Measurements from ENCODE around the gene ATXN1.
A peak's percentile ranks its signal among the peaks of the same experiment; 100 is the strongest.

Gene ATXN1

DNA sequence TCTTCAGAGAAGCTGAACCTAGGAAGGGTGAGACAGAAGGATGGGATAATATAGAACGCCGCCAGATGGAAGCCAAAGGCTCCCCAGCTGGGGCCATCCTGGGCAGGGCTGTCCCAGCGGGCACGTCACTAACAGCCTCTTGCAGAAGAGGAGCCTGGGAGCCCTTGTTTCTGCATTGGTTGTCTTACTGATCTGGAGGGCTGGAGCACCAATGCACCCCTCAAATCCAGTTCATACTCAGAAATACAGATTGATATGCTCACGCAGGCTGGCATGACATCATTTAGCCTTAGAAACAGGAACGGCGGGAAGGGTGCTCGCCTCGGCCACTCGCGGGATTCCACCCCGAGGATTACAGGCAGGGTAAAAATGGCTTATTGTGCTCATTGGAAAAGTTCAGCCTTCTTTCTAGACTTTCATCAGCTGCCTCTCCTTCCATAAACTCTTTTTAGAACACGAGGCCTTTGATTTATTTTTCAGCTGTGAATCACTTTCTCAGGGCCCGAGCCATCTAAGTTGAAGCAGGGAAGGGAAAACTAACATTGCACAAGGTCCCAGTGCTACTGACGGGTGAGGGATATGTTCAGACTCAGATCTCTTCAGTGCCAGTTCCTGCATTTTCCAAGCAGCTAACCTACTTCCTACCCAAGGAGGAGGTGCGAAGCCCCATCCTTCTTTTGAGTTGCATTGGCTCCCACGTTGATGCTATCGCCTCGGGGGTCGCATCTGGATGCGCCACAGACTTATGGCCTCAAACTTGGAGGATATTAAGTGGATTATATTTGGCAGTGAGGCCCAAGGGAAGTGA is 440.5 kb downstream of the ATXN1 start:
- DNase-seq = peak; percentile 56

GRCh38 chr6:16319813-16320532 is 441.3 kb downstream of the ATXN1 start:
- peak; percentile 64 for DNase-seq

GRCh38 chr6:16318953-16319720 is 442.1 kb downstream of the ATXN1 start:
- DNase-seq = no peak

DNA sequence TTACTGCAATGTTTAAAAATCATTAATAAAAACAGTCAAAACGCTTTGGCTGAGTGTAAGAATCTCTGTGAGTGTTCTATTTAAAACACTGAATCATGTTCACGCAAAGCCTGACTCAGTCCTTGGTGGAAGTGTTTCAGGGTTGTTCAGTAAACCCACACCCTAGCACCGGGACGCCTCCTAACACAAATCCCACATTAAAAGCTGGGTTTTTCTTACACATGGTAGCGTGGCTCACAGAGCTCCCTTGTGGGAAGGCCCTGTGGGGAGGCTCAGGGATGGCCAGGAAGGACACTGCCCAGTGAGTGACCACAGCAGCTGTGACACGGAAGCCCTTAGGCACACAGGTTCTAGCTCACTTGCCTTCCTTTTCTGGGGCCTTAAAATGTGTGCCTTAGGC is 442.7 kb downstream of the ATXN1 start:
- no peak for DNase-seq

- DNase-seq = no peak
Observed at GRCh38 chr6:16316741-16317251, 444.5 kb downstream of the ATXN1 start.

DNA sequence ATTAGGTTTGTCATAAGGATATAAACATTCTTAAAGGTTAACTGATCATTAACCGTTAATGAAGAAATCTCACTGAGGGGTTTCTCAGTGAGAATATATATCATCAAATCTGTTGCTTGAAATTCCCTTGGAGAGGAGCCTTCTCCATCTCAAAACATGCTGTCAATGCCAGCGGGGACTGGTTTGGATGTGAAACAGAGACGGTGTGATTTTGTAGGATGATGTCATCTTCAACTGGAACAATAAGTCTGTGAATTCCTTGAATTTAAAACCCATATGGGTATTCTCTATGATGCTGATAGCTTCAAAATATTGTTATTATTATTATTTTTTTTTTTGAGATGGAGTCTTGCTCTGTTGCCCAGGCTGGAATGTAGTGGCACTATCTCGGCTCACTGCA is 447.0 kb downstream of the ATXN1 start:
- no peak for DNase-seq

DNA sequence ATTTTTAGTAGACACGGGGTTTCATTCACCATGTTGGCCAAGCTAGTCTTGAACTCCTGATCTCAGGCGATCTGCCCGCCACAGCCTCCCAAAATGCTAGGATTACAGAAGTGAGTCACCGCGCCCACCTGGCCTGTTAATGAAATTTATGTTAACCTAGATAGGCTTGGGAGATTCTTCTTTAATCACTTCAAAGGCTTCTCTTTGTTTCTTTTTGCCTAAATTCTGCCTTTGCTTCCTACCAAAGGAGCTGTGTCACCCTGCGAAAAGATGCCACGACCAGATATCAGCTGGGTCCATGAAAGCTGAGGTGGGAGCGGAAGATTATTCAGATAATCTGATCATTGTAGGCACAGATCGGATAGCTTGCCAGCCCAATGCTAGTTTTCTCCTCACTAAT is 447.5 kb downstream of the ATXN1 start:
- no peak for DNase-seq

- DNase-seq = no peak
Observed at GRCh38 chr6:16311763-16312162, 449.5 kb downstream of the ATXN1 start.

- no peak for DNase-seq
Observed at GRCh38 chr6:16306334-16306733, 454.9 kb downstream of the ATXN1 start.

DNA sequence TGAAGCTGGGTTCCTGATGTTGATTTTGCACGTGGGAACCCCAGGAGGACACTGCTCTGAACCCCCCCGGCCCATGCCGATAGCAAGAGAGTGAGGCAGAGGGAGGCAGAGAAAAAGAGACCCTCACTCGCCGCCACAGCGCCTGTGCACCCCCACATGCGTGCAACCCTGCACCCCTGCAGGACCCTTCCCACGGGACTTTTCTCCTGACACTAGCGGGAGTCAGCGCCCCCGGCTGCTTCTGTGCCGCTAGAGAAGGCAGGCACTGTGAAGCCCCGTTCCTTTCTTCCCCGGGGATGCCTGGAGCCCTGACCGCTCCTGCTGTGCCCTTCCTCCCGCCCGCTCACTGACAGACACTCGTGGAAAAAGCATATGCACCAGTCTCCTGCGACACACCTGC is 455.5 kb downstream of the ATXN1 start:
- DNase-seq = no peak

GRCh38 chr6:16305246-16305725 is 456.0 kb downstream of the ATXN1 start:
- no peak for DNase-seq

DNA sequence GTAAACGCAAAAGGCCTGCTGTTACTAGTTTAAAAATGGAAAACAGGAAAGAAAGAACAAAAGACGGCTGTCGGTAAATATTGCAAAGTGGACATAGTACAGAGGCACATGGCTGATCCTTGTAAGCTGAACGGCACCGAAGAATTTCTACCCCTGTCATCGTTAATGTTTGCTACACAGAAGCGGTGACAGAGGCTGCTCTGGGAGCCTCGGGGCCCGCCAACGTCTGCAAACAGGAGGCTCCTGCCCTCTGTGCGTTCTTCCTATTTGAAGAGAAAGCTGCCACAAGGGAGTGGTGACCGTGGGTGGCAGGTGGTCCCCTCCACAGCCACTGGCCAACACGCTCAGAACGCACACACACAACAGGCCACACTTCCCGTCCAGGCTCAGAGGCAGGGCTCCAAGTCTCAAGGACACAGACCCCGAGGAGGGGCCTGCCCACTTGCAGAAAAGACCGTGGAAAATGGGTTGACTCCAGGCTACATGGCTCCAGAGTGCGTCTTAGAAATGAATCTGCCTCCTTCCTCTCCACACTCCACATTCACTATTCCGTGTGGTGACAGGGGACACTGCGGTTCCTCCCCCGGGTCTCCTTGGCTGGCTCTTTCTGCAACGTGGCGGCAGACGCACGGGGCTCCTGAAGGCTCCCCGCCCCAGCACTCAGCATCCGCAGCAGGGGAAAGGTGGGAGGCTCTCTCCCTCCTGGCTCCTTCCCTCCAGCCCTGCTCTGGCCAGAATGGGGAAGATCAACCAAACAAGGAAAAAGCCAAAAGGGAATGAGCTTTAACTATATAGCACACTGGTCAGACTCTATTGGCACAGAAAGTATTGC is 458.3 kb downstream of the ATXN1 start:
- DNase-seq = no peak

- DNase-seq = peak; percentile 28
Observed at GRCh38 chr6:16301511-16301910, 459.7 kb downstream of the ATXN1 start.

- no peak for DNase-seq
Observed at GRCh38 chr6:16299861-16300260, 461.4 kb downstream of the ATXN1 start.

- DNase-seq = peak; percentile 58
Observed at GRCh38 chr6:16296061-16296670, 465.1 kb downstream of the ATXN1 start.

- DNase-seq = no peak
Observed at GRCh38 chr6:16295471-16295870, 465.8 kb downstream of the ATXN1 start.

GRCh38 chr6:16295060-16295459 is 466.2 kb downstream of the ATXN1 start:
- peak; percentile 9 for DNase-seq

DNA sequence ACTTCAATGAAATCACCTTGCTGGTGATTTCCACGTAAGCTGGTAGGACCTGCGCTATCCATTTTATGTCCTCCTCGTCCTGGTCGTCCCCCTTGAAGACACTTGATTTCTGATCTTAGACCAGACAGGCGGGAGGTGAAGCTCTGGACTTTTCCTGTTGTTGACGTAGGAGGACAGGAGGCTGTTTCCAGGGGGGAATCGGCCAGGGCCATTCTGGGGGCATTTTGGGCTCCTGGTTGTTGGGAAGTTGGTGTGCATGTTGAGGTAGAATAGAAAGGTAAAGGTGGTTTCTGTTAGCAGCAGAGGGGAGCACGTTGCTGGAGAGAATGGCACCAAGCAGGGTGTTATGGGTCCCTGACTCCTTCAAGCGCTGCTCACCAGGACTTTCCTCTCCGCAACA is 466.9 kb downstream of the ATXN1 start:
- DNase-seq = no peak

DNA sequence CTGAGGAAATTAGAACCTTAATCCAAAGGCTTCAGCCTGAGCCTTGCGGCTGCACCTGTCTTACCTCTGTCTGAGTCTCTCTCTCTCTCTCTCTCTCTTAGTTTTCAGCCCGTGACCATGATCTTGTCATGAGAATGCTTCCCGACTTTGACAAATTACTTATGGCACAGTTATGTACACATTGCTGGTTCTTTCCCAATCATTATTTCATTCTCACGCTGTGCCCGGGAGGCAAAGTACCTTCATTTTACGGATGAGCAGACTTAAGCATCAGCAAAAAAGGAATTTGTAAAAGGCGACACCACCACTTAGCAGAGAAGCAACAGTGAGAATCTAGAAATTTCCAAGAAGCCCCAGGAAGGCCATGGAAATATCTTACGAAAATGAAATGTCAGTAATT is 468.3 kb downstream of the ATXN1 start:
- DNase-seq = no peak

GRCh38 chr6:16292432-16292831 is 468.8 kb downstream of the ATXN1 start:
- DNase-seq = no peak

GRCh38 chr6:16291739-16292138 is 469.5 kb downstream of the ATXN1 start:
- DNase-seq = no peak

GRCh38 chr6:16288163-16288562 is 473.1 kb downstream of the ATXN1 start:
- DNase-seq = no peak

All from midbrain (tissue), 1 donor.